ENCODE measurements around the gene CEP85L.
A peak's percentile ranks its signal among the peaks of the same experiment; 100 is the strongest.

The CEP85L gene

GRCh38 chr6:118580585-118581419 lies 70.6 kb downstream of the CEP85L start:
- no peak for FAIRE-seq
- DNase-seq (ENCODE audit: low spot score) = peak; percentile 38

DNA sequence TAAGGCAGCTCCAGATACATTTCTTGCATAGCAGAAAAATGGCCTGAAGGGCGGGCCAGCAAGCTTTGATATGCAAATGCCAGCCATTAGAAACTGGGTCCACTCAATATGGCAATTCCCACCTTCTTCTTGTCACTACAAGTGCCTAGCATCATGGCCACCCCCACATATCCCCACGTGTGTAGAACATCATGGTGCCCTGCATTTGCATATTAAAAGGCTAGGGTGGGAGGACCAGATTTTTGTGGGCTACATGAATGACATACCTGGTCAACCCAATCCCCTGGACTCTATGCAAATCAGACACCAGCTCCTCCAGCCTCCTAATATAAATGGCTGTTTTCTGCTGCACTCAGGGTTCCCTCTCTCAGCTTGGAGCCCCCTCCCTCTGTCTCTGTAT lies 71.6 kb downstream of the CEP85L start:
- DNase-seq (ENCODE audit: low spot score) (no peak), FAIRE-seq (no peak)

GRCh38 chr6:118578617-118579016 lies 72.8 kb downstream of the CEP85L start:
- no peak for FAIRE-seq
- DNase-seq (ENCODE audit: low spot score) = no peak

DNA sequence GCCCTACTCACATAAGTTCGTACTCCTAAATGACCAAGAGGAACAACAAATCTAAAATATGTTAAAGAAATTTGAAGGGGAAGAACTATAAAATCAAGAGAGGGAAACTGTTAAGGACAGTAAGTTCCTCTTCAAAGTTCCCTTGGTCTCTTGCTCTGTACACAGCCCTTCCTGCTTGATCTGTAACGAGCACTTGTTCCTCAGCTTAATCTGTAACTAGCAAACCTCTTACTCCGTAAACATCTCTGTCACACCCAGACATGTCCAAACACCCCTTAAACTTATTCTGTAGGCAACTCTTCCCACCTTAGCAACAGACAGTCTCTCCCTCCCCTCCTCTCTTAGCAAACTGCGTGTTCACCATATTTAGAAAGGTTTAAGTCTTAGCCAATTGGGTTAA lies 73.4 kb downstream of the CEP85L start:
- DNase-seq (ENCODE audit: low spot score) (no peak), FAIRE-seq (no peak)

DNA sequence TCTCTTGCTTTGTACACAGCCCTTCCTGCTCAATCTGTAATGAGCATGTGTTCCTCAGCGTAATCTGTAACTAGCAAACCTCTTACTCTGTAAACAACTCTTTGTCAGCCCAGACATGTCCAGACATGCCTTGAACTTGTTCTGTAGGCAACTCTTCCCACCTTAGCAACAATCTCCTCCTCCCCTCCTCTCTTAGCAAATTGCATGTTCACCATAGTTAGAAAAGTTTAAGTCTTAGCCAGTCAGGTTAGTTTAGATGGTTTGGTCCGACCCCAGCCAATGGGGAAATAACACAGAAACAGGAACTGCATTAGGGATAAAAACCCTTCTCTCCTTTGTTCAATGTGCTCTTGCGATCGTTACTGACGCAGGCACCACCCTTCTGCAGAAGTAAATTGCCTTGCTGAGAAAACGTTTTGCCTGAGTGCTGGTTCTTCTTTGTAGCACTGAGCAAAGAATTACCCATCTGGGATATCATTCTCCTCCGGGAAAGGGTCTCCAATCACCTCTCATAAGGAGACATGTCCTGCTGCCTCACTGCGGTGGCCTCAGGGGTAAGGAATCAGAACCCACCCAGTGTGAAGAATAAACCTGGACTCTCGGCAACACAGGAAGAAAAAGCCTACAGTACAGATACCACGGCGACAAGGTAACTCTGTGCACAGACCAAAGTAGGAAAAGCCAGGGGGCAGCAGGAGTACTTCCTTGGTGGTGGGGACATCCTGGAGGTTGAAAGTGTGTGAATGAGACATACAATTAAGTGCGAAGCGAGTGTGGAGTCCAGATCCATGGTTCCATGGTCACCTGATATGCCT lies 77.1 kb downstream of the CEP85L start:
- no peak for FAIRE-seq
- no peak for DNase-seq (ENCODE audit: low spot score)

DNA sequence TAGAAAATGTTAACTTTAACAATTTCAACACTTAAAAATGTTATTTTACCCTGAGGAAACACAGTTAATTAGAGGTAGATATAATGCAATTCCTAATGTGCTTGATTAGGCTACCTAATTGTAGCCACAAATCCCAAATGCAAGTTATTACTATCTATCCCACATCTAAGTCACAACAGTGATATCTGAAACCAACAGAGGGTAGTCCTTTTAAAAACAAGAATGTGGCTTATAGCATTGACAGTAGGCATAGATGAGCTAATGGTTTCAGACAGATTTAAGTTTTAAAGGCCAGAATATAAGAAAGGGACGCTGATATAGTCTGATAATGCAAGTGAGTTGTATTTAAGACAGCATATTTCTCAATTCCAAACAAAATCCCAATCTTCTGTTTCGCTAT lies 80.3 kb downstream of the CEP85L start:
- DNase-seq (ENCODE audit: low spot score) = no peak
- FAIRE-seq = no peak

- FAIRE-seq (no peak), DNase-seq (ENCODE audit: low spot score) (no peak)
Measured at GRCh38 chr6:118569498-118569897, 81.9 kb downstream of the CEP85L start.

- no peak for FAIRE-seq
- no peak for DNase-seq (ENCODE audit: low spot score)
Measured at GRCh38 chr6:118567974-118568373, 83.4 kb downstream of the CEP85L start.

DNA sequence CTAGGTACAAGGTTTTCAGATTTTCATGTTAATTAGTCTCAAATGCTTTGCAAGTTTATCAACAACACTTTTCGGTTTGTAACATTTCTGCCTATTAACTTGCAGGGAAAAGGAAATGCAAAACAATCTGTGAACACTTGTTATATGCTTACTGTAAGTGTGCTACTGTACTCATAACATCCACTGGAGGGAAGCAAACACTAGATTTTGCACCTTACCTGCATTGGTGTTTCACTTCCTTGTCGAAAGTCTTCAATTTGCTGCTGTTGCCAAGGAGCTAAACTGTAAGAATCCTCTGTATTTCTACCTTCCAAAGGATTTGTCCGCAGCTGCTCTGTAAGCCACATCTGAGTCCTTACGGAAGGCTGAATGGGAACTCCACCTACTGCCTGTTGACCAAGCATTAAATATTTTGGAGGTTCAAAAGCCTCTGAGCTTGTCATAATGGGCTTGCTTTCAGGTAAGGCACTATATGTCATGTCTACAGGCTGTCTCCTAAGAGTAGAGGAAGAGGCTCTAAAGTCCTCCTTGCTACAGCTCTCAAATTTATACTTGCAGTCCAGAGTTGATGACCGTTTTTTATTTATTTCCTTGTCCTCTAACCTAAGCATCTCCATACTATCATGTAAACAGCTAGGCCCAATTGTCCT lies 86.0 kb downstream of the CEP85L start:
- DNase-seq (ENCODE audit: low spot score) = no peak
- FAIRE-seq = no peak

- DNase-seq (ENCODE audit: low spot score) = no peak
- no peak for FAIRE-seq
Measured at GRCh38 chr6:118562959-118563358, 88.4 kb downstream of the CEP85L start.

GRCh38 chr6:118562248-118562647 lies 89.1 kb downstream of the CEP85L start:
- FAIRE-seq (no peak), DNase-seq (ENCODE audit: low spot score) (no peak)

DNA sequence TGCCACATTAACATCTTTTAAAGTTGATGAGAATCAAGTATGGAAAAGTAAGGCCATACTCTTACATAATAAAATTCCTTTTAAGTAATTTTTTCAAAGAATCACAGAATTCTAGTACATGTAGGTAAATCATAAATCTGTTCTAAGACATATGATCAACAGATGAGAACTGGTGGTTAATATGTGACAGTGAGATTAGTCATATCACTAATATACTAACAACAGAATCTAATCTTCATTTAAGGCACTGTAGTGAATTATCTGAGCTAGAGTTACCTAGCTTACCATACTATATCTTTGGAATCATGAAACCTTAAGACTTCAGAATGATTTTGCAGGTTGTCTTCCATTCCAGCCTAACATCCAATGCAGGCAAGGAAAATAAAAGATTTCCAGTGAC lies 91.7 kb downstream of the CEP85L start:
- FAIRE-seq = no peak

GRCh38 chr6:118558464-118559217 lies 92.8 kb downstream of the CEP85L start:
- FAIRE-seq (no peak), DNase-seq (ENCODE audit: low spot score) (no peak)

More for the DNA sequence above, 91.7 kb downstream of the CEP85L start:
- no peak for DNase-seq (ENCODE audit: low spot score)

DNA sequence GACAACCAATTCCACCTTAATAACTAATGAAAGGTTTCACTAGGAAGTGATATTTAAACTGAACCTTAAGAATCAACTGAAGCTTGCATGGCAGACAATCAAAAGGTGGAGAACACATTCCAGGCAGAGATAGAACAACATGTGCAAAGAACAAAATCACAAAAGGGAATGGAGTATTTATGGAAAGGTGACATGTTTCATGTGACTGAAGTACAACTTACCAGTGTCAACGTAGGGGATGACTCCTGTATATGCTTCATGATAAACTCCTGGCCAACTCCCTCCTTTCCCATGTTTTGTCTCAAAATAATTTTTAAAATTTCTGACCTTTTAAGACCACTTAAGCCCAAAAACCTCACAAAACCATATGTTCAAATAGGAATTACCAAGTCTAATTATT lies 96.7 kb downstream of the CEP85L start:
- FAIRE-seq (no peak), DNase-seq (ENCODE audit: low spot score) (no peak)

DNA sequence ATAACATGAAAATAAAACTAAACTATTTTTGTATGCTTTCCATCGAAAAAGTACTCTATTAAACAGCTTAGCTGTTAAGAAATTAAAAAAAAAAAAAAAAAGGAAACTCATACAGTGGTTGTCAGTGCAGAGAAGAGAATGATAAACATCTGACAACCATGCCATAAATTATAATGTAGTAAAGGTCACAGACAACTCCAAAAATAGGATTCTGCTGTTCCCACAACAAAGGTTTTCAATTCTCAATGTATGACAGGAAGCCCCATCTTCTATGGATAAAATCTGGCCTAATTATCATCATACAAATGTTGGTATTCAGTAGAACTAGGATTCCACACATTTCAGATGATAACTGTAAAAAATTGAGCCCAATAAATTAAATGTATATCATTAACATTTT lies 98.3 kb downstream of the CEP85L start:
- FAIRE-seq (no peak), DNase-seq (ENCODE audit: low spot score) (no peak)

DNA sequence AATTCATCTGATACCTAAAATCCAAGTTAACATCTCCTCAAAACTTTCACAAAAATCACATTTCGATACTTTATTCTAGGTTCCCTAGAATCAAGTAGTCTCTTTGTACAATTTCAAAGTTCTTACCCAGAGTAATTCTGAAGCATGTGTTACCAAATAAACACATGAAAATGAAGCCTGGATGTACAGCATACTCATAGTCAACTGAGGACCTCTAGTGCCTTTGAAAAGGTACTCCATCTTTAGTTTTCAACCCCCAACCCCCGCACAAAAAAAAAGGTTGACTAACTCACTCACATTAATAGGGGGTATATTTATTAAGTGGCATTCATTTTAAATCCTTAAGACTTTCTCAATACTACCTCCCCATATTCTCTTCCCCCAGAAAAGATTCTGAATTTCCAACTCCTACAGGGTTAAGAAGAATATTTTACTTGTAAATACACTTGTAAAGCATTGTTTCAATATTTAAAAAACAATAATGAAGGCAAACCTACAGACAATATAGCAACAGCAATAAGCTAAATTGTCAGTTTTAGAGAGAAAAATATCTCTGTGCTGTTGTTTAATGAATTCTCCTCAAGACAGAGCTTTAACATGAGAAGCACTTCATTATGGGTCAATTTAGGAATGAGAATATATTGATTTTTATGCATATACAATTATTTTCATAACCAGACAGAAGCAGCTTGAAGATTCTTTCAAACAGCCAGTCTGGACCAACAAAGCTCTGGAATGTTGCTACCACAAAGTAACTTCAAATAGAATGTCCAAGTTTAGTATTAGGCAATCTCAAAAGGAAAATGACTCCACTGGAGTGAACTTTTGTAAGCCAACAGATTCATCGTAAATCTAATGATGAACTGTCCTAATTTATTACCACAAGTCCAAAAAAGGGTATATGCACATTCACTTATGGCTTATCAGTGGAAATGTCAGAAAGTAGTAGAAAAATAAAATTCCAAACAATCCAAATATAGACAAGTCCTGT lies 100.0 kb downstream of the CEP85L start:
- no peak for FAIRE-seq
- DNase-seq (ENCODE audit: low spot score) = peak; percentile 6

- DNase-seq (ENCODE audit: low spot score) (no peak), FAIRE-seq (no peak)
Measured at GRCh38 chr6:118548613-118549012, 102.8 kb downstream of the CEP85L start.

GRCh38 chr6:118548136-118548535 lies 103.3 kb downstream of the CEP85L start, which contains the start of gene PLN:
Gene PLN (plus strand): TSS chr6:118548296. CDS start chr6:118558922, 10,626 bp downstream.
- FAIRE-seq (no peak), DNase-seq (ENCODE audit: low spot score) (no peak)

GRCh38 chr6:118546880-118547218 lies 104.5 kb downstream of the CEP85L start:
- no peak for DNase-seq (ENCODE audit: low spot score)
- FAIRE-seq = no peak
